K562 (cell line): ENCODE measurements around the gene DNAH8. TPM values are rescaled to one million over a fixed set of nuclear protein-coding genes. Genes with fewer than 3 reads are reported as not detected.

Experiments
- ATAC-seq: fragments of 200-7000 bp; cut with Tn5 transposase; 3 replicates; pipeline ENCODE4 v1.9.1; 2020; ENCODE audit warnings: moderate library complexity
- BruUV-seq: library from RNA; stranded (reverse); fragments of 400-500 nt; replicated peaks from 2 replicates; lab custom pipeline; 2021; lab: Mats Ljungman, UMichigan
- CTCF ChIA-PET: fragments of 300-600 bp; formaldehyde crosslinking; extraction: SDS; loops from one replicate; lab custom pipeline; 2021; ENCODE audit warnings: low intra/inter-chr PET ratio; lab: Yijun Ruan, JAX
- POLR2A ChIA-PET: fragments of 300-600, 350-650 bp; sonication (Branson Sonifier 250); formaldehyde crosslinking; extraction: SDS; loops from one replicate; lab custom pipeline; 2021; ENCODE audit warnings: antibody characterized with exemption, inconsistent platforms; lab: Yijun Ruan, JAX
- DNase-seq, 4 experiments: peaks; one replicate each; pipeline versions ENCODE4 v3.0.0 to v3.0.0-alpha.2; 2011 to 2018; ENCODE audit warnings: low spot score in 3 of 4, mixed read lengths in 3 of 4; ENCODE audit errors: extremely low read depth in 1 of 4
- FAIRE-seq: peaks from 2 replicates; lab custom pipeline; 2011; peaks lifted over from hg19 to GRCh38; lab: Jason Lieb, UNC
- H2AFZ ChIP-seq: 2 replicates; pipeline ENCODE4 v1.6.0; 2011; ENCODE audit warnings: low read depth, low read length, control low read depth, inconsistent platforms
- H3K27ac ChIP-seq: fragments of 200-600 bp; 3 replicates; pipeline ENCODE4 v1.8.0; 2011; ENCODE audit warnings: low read depth, mild to moderate bottlenecking, control low read depth, inconsistent platforms, low read length, moderate library complexity, mixed read lengths; ENCODE audit errors: extremely low read depth
- H3K27me3 ChIP-seq, 2 experiments: fragments of 300-600 bp in 1 of 2; 2 replicates in 1 of 2; 3 replicates in 1 of 2; pipeline versions ENCODE4 v1.6.0 to v1.8.0; 2011; ENCODE audit warnings: inconsistent platforms in 2 of 2, low read length in 2 of 2, mild to moderate bottlenecking in 1 of 2, mixed read lengths in 1 of 2, moderate library complexity in 1 of 2; ENCODE audit not compliant: control insufficient read depth in 2 of 2, insufficient read depth in 2 of 2
- H3K36me3 ChIP-seq: fragments of 300-600 bp; 3 replicates; pipeline ENCODE4 v1.8.0; 2011; ENCODE audit warnings: mild to moderate bottlenecking, low read length, inconsistent platforms; ENCODE audit not compliant: control insufficient read depth, insufficient read depth
- H3K4me1 ChIP-seq, 2 experiments: fragments of 200-600 bp in 1 of 2; replicated peaks in 1 of 2; 2 replicates in 1 of 2; 3 replicates in 1 of 2; pipeline versions ENCODE4 v1.5.1 to v1.8.0; 2011; ENCODE audit warnings: inconsistent platforms in 2 of 2, low read length in 2 of 2, mild to moderate bottlenecking in 1 of 2, mixed read lengths in 1 of 2, moderate library complexity in 1 of 2; ENCODE audit not compliant: control insufficient read depth in 2 of 2, insufficient read depth in 2 of 2
- H3K4me2 ChIP-seq: 2 replicates; pipeline ENCODE4 v1.6.1; 2011; ENCODE audit warnings: low read length, control low read depth, inconsistent platforms, mixed read lengths; ENCODE audit not compliant: insufficient read depth
- H3K4me3 ChIP-seq: fragments of 200-600 bp; sonication (generic), shearing (Covaris generic); 2 replicates; pipeline ENCODE4 v1.5.1; 2016; ENCODE audit warnings: control low read depth, inconsistent platforms
- H3K79me2 ChIP-seq: fragments of 200-600 bp; 3 replicates; pipeline ENCODE4 v1.8.0; 2011; ENCODE audit warnings: low read length, inconsistent platforms; ENCODE audit not compliant: control insufficient read depth, insufficient read depth
- H3K9ac ChIP-seq, 2 experiments: 2 replicates each; pipeline versions ENCODE4 v1.6.0 to v1.6.1; 2011; ENCODE audit warnings: low read depth in 2 of 2, low read length in 2 of 2, control low read depth in 1 of 2, inconsistent platforms in 1 of 2, mild to moderate bottlenecking in 1 of 2, mixed read lengths in 1 of 2; ENCODE audit not compliant: insufficient read depth in 1 of 2
- H3K9me1 ChIP-seq: one replicate; pipeline ENCODE4 v1.6.0; 2011; ENCODE audit warnings: inconsistent platforms, mild to moderate bottlenecking, low read length, moderate library complexity; ENCODE audit not compliant: control insufficient read depth, insufficient read depth
- H3K9me3 ChIP-seq: replicated peaks from 2 replicates; pipeline ENCODE4 v1.5.1; 2011; ENCODE audit warnings: low read depth, low read length, inconsistent platforms; ENCODE audit not compliant: control insufficient read depth, insufficient read depth
- H4K20me1 ChIP-seq: replicated peaks from 2 replicates; pipeline ENCODE4 v1.6.1; 2011; ENCODE audit warnings: low read length, inconsistent platforms, mixed read lengths; ENCODE audit not compliant: control insufficient read depth, insufficient read depth
- HDAC1 ChIP-seq, 2 experiments: fragments of 450-650 bp; IDR thresholded peaks; 2 replicates each; pipeline ENCODE4 v1.6.1; 2016 to 2017; ENCODE audit warnings: inconsistent platforms in 1 of 2, mild to moderate bottlenecking in 1 of 2, moderate library complexity in 1 of 2
- NFIC ChIP-seq: fragments of 450-650 bp; IDR thresholded peaks from 2 replicates; pipeline ENCODE4 v1.6.1; 2017; ENCODE audit warnings: mild to moderate bottlenecking, inconsistent platforms
- WGBS: fragments of 100-300 bp; shearing (Covaris generic); methylation state at CpG from one replicate; pipeline ENCODE4 v1.1.6; 2016; ENCODE audit warnings: low coverage, mixed read lengths; ENCODE audit not compliant: insufficient coverage; ENCODE audit errors: missing lambda C conversion rate; 5-methylcytosine and 5-hydroxymethylcytosine counted together
- in situ Hi-C: fragments of 300-500 bp; cut with MboI; formaldehyde crosslinking; loops from 4 replicates; pipeline ENCODE4 v1.15.0; 2018; ENCODE audit warnings: inconsistent platforms, mixed read lengths
- intact Hi-C: fragments of 100-400 bp; cut with micrococcal nuclease; formaldehyde crosslinking; loops from 2 replicates; pipeline ENCODE4 v1.14.2; 2022
- polyA plus RNA-seq, 8 experiments: library from polyadenylated mRNA; depleted of rRNA in 4 of 8; stranded (reverse) in 5 of 8; unstranded in 3 of 8; fragments of >200 nt; fragmentation: Nextera tagmentation in 2 of 8; fragmentation: Illumina TruSeq in 1 of 8; extraction: Ambion mirVana in 2 of 8; extraction: Trizol in 1 of 8; gene quantifications; 2 replicates each; pipeline versions ENCODE4 v1.2.1 to v1.2.3, GENCODE V29; 2011 to 2014; ENCODE audit warnings: inconsistent platforms in 1 of 8, missing spikeins in 1 of 8
- total RNA-seq, 7 experiments: library from RNA; depleted of rRNA in 6 of 7; stranded (reverse); fragments of >200 nt in 6 of 7; fragmentation: Illumina TruSeq in 2 of 7; extraction: Trizol in 2 of 7; gene quantifications; 2 replicates each; pipeline versions ENCODE4 v1.2.1 to v1.2.3, GENCODE V29; 2011 to 2021; ENCODE audit warnings: low replicate concordance in 1 of 7
- TF ChIP-seq, protein P1 (sequence below): fragments of 250-450 bp; sonication (Bioruptor Pico); IDR thresholded peaks from 2 replicates; pipeline ENCODE4 v1.4.0; 2020

The DNAH8 gene
- total and polyA plus RNA-seq, 9 of the 15 experiments (the other 6 are each of a cell fraction or from before 2014, with no cell fraction given): 1.2 to 4.2 (median 2.9) TPM

DNA sequence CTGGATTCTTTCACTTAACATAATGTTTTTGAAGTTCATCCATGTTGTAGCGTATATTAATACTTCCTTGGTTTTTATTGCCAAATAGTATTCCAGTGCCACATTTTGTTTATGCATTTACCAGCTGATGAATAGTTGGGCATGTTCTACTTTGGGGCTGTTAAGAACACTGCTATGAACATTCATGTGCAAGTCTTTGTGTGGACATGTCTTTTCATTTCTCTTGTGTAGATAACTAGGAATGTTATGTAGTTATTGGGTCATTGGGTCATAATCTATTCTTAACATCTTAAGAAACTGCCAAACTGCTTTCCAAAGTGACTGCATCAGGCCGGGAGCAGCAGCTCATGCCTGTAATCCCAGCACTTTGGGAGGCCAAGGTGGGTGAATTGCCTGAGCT lies 289.7 kb downstream of the DNAH8 start (continued):
- TF ChIP-seq, protein P1, sequence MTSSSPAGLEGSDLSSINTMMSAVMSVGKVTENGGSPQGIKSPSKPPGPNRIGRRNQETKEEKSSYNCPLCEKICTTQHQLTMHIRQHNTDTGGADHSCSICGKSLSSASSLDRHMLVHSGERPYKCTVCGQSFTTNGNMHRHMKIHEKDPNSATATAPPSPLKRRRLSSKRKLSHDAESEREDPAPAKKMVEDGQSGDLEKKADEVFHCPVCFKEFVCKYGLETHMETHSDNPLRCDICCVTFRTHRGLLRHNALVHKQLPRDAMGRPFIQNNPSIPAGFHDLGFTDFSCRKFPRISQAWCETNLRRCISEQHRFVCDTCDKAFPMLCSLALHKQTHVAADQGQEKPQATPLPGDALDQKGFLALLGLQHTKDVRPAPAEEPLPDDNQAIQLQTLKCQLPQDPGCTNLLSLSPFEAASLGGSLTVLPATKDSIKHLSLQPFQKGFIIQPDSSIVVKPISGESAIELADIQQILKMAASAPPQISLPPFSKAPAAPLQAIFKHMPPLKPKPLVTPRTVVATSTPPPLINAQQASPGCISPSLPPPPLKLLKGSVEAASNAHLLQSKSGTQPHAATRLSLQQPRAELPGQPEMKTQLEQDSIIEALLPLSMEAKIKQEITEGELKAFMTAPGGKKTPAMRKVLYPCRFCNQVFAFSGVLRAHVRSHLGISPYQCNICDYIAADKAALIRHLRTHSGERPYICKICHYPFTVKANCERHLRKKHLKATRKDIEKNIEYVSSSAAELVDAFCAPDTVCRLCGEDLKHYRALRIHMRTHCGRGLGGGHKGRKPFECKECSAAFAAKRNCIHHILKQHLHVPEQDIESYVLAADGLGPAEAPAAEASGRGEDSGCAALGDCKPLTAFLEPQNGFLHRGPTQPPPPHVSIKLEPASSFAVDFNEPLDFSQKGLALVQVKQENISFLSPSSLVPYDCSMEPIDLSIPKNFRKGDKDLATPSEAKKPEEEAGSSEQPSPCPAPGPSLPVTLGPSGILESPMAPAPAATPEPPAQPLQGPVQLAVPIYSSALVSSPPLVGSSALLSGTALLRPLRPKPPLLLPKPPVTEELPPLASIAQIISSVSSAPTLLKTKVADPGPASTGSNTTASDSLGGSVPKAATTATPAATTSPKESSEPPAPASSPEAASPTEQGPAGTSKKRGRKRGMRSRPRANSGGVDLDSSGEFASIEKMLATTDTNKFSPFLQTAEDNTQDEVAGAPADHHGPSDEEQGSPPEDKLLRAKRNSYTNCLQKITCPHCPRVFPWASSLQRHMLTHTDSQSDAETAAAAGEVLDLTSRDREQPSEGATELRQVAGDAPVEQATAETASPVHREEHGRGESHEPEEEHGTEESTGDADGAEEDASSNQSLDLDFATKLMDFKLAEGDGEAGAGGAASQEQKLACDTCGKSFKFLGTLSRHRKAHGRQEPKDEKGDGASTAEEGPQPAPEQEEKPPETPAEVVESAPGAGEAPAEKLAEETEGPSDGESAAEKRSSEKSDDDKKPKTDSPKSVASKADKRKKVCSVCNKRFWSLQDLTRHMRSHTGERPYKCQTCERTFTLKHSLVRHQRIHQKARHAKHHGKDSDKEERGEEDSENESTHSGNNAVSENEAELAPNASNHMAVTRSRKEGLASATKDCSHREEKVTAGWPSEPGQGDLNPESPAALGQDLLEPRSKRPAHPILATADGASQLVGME: no peak

DNA sequence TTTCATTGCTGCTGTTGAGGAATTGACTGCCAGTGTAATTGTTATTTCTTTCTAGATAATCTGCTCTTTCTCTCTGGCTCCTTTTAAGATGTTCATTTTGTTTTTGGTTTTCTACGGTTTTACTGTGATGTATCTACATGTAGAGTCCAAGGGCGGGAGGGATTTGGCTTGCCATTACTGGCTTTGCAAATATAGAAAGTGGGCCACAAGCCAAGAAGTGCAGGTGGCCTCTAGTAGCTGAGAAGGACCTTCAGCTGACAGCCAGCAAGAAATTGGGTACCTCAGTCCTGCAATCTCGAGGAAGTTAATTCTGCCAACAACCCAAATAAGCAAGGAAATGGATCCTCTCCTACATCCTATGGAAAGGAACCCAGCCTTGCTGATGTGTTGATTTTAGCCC lies 290.7 kb downstream of the DNAH8 start:
- Histone ChIP-seq H4K20me1 (no peaks in the 10 kb centered on the region), H3K4me2 (no peak overlapping the region), H3K27me3 (peaks cover 11 to 13% of the 10 kb centered on the region in 2 experiments), H3K4me3 (no peak overlapping the region), H3K4me1 (peaks cover 6 to 24% of the 10 kb centered on the region in 2 experiments), H3K27ac (no peak overlapping the region), H2AFZ (0 out of 2 replicates have a peak overlapping the region, but pooled peaks have one; percentile 12), H3K79me2 (no peaks in the 10 kb centered on the region), H3K9me3 (no peaks in the 10 kb centered on the region), H3K9ac (no peak overlapping the region), H3K9me1 (no peaks in the 10 kb centered on the region)
- DNase-seq (peak in 1 of 4 experiments; percentile 67), ATAC-seq (no peak)
- no TSS peak for BruUV-seq
- WGBS: 27% methylated on average over 3 of the region's 3 CpGs
- ChIA-PET CTCF (no interaction called here), POLR2A (interaction anchor here (1.2 kb wide), 1 partner anchor 12 kb away, joined by 3 read pairs; no protein-coding TSS in a partner anchor)
- in situ Hi-C loops: no loop called here
- intact Hi-C loops: no loop called here
- TF ChIP-seq NFIC: peak; percentile 76
- TF ChIP-seq HDAC1 (IDR thresholded peaks at IDR 0.05): no peak
- TF ChIP-seq, all 486 proteins: peak for 1
- FAIRE-seq: no peak
- no peaks in the 10 kb centered on the region for H3K36me3 ChIP-seq
